Measurements from ENCODE around the gene LBR. TPM values are rescaled to one million over a fixed set of nuclear protein-coding genes. Genes with fewer than 3 reads are reported as not detected.

LBR gene
- total and polyA plus RNA-seq, 2 of the 4 experiments (the other 2 are of a cell fraction) = 21.3 to 24.9 TPM

DNA sequence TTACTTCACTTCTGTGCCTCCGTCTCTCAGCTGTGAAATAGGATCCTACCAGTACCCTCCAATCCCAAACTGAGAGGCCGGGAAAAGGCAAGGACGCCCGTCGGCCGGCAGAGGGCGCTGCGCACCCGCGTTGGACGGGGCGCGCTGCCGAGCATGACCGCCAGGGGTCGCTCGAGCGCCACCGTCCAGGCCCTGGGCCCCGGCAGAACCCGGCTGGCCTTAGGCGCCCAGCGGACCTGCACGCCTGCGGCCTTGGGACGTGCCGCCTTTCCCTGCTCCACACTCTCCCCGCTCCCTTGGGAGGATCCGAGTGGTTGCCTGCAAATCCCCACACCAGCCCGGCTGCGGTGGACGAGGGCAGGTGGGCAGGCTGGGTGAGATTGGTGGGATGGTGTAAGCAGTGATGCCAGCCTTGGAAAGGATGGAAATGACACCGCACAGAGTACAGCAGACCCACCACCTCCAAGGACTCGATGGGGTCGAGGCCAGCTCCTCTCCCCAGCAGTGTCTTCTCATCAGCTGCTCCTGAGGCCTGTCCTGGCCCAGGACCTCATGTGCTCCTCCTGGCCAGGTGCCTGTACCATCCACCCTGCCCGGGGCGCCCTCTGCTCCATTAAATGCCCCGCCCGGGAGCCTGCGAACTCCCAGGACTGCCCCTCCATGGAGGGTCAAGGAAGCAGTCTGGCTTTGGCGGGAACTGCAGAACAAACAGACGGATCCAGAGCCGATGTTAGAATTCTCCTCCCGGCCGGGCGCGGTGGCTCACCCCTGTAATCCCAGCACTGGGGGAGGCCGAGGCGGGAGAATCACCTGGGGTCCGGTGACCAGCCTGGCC, 47.4 kb upstream of the LBR start:
- Histone ChIP-seq H3K4me2 (ENCODE audit: low read depth, low read length) (peak overlapping the region; percentile 70), H3K27me3 (ENCODE audit: control insufficient read depth, insufficient read depth, low read length) (peaks cover 2% of the 10 kb centered on the region; the same call in 1 of the 2 replicates), H4K5ac (ENCODE audit: low read depth, low read length) (peak overlapping the region; percentile 38; the same call in 1 of the 2 replicates), H3K4me3 (ENCODE audit: insufficient read depth, low read depth, low read length) (no peak overlapping the region), H3K36me3 (ENCODE audit: control insufficient read depth, insufficient read depth, low read length) (no peaks in the 10 kb centered on the region), H2AK9ac (replicated peaks; ENCODE audit: low read depth, low read length, poor library complexity) (peak overlapping the region; percentile 95), H3K4me1 (ENCODE audit: control insufficient read depth, insufficient read depth, low read length) (peaks cover 2% of the 10 kb centered on the region), H2BK15ac (ENCODE audit: low read depth, low read length) (no peak overlapping the region; the same call in 2 of the 3 replicates), H3K23ac (ENCODE audit: low read depth, low read length) (peak overlapping the region; percentile 88; the same call in 1 of the 2 replicates), H3K56ac (ENCODE audit: extremely low read depth, insufficient read depth, low read length) (no peak overlapping the region), H3K9me1 (ENCODE audit: insufficient read depth, low read length) (peaks cover 5% of the 10 kb centered on the region), H3K27ac (ENCODE audit: insufficient read depth, low read length) (peak overlapping the region; percentile 31; the same call in 1 of the 2 replicates), H2BK120ac (ENCODE audit: low read depth, low read length) (peak overlapping the region; percentile 85), H3K79me1 (ENCODE audit: low read depth in 1 of 2, low read length in 2 of 2) (no peaks in the 10 kb centered on the region; a peak in 1 of 4 replicates), H2BK5ac (ENCODE audit: low read depth, low read length, poor library complexity, severe bottlenecking) (peak overlapping the region; percentile 33), H2AFZ (replicated peaks; ENCODE audit: low read length, poor library complexity) (peak overlapping the region; percentile 99), H3K9ac (ENCODE audit: low read depth, low read length) (peak overlapping the region; percentile 28), H2AK5ac (ENCODE audit: low read depth, low read length) (peak overlapping the region; percentile 71), H4K8ac (ENCODE audit: low read depth in 2 of 2, low read length in 2 of 2) (peak overlapping the region in 1 of 2 experiments; percentile 76; a peak in 1 of 4 replicates), H4K20me1 (ENCODE audit: insufficient read depth, low read length) (no peaks in the 10 kb centered on the region), H3K4ac (ENCODE audit: low read depth, low read length) (peak overlapping the region; percentile 92), H2BK20ac (ENCODE audit: low read depth, low read length) (peak overlapping the region; percentile 78), H4K91ac (ENCODE audit: insufficient read depth, low read depth, low read length) (peak overlapping the region; percentile 20), H3K18ac (ENCODE audit: low read depth, low read length) (no peak overlapping the region), H3K14ac (replicated peaks; ENCODE audit: low read depth, low read length) (peak overlapping the region; percentile 85), H3K9me3 (ENCODE audit: control insufficient read depth, insufficient read depth, low read length) (0 out of 2 replicates have a peak, but pooled peaks cover 2% of the 10 kb centered on the region)
- intact Hi-C loops (cut with micrococcal nuclease) (loop anchor here (1.0 kb wide), 4 partner anchors 297 to 501 kb away; no protein-coding TSS in a partner anchor), in situ Hi-C loops (cut with MboI; ENCODE audit: low sequenced_read_pairs) (loop anchor here (5.0 to 10.0 kb wide), 4 partner anchors 302 to 507 kb away; partner anchors contain the start of gene SRP9), dilution Hi-C loops (cut with HindIII; ENCODE audit: low sequenced_read_pairs, unreplicated experiment) (loop anchor here (25.0 kb wide), 1 partner anchor 512 kb away; the partner anchor contains the start of gene SDE2)
- ChIA-PET POLR2A (ENCODE audit: unreplicated experiment) (interaction anchor here (0.6 kb wide), 1 partner anchor 437 kb away, joined by 3 read pairs; no protein-coding TSS in a partner anchor), CTCF (interaction anchor here (0.5 to 1.9 kb wide), 43 partner anchors 8 to 522 kb away, joined by 3 to 23 read pairs (median 5); partner anchors contain the start of genes PYCR2, SRP9 and TMEM63A)
- DNase-seq (peak; percentile 66), ATAC-seq (ENCODE audit: low read depth) (peak; percentile 93)
- 97% methylated on average over 10 of the region's 50 CpGs; no CpG with 5 or more reads in 1 of the 2 experiments for WGBS, 2 experiments (ENCODE audit: extremely low coverage in 2 of 2, insufficient read length in 1 of 2)
- BruUV-seq (replicated peaks) = no TSS peak
- peak; percentile 76; the same call in 1 of the 2 replicates for TF ChIP-seq CHD1 (IDR thresholded peaks at IDR 0.05; ENCODE audit: low read depth, low read length)
- TF ChIP-seq POLR2A (IDR thresholded peaks at IDR 0.05; ENCODE audit: low read depth, low read length) = peak; percentile 74
- TF ChIP-seq MAFK (IDR thresholded peaks at IDR 0.05; ENCODE audit: low read depth, low read length) = peak; percentile 34; the same call in 1 of the 2 replicates
- TF ChIP-seq RCOR1 (IDR thresholded peaks at IDR 0.05; ENCODE audit: insufficient replicate concordance, low read length) = no peak
- TF ChIP-seq, protein P1, sequence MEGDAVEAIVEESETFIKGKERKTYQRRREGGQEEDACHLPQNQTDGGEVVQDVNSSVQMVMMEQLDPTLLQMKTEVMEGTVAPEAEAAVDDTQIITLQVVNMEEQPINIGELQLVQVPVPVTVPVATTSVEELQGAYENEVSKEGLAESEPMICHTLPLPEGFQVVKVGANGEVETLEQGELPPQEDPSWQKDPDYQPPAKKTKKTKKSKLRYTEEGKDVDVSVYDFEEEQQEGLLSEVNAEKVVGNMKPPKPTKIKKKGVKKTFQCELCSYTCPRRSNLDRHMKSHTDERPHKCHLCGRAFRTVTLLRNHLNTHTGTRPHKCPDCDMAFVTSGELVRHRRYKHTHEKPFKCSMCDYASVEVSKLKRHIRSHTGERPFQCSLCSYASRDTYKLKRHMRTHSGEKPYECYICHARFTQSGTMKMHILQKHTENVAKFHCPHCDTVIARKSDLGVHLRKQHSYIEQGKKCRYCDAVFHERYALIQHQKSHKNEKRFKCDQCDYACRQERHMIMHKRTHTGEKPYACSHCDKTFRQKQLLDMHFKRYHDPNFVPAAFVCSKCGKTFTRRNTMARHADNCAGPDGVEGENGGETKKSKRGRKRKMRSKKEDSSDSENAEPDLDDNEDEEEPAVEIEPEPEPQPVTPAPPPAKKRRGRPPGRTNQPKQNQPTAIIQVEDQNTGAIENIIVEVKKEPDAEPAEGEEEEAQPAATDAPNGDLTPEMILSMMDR (conservative IDR thresholded peaks at IDR 0.05; ENCODE audit: low read depth, low read length) = peak; percentile 100; the same call in 1 of the 2 replicates
- TF ChIP-seq SMC3 (IDR thresholded peaks at IDR 0.05; ENCODE audit: low read depth, low read length) = peak; percentile 100
- TF ChIP-seq NFE2L2 (IDR thresholded peaks at IDR 0.05; ENCODE audit: low read depth, low read length) = 0 out of 2 replicates have a peak, but pooled peaks have one; percentile 6
- no peak for TF ChIP-seq FOS (IDR thresholded peaks at IDR 0.05; ENCODE audit: low read depth, low read length)
- no peak for TF ChIP-seq BHLHE40 (IDR thresholded peaks at IDR 0.05; ENCODE audit: low read depth, low read length)
- peak; percentile 100 for TF ChIP-seq RAD21 (IDR thresholded peaks at IDR 0.05; ENCODE audit: low read length)
- TF ChIP-seq, protein P2, sequence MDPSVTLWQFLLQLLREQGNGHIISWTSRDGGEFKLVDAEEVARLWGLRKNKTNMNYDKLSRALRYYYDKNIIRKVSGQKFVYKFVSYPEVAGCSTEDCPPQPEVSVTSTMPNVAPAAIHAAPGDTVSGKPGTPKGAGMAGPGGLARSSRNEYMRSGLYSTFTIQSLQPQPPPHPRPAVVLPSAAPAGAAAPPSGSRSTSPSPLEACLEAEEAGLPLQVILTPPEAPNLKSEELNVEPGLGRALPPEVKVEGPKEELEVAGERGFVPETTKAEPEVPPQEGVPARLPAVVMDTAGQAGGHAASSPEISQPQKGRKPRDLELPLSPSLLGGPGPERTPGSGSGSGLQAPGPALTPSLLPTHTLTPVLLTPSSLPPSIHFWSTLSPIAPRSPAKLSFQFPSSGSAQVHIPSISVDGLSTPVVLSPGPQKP (IDR thresholded peaks at IDR 0.05; ENCODE audit: borderline replicate concordance, low read depth, low read length) = no peak
- TF ChIP-seq MAZ (IDR thresholded peaks at IDR 0.05; ENCODE audit: borderline replicate concordance, low read depth, low read length) = peak; percentile 51; the same call in 1 of the 2 replicates
- TF ChIP-seq MXI1 (IDR thresholded peaks at IDR 0.05; ENCODE audit: borderline replicate concordance, low read depth, low read length) = no peak

Data from IMR-90 (cell line).